HCT116 (cell line): ENCODE data around the gene KLF17. TPM values are rescaled to one million over a fixed set of nuclear protein-coding genes. Genes with fewer than 3 reads are reported as not detected.

Source experiments
- ATAC-seq: fragments of 200-7000 bp; cut with Tn5 transposase; 2 replicates; pipeline ENCODE4 v1.9.1; 2020; ENCODE audit warnings: mild to moderate bottlenecking, moderate library complexity
- BruUV-seq: library from RNA; stranded (reverse); fragments of 400-500 nt; replicated peaks from 2 replicates; lab custom pipeline; 2021; lab: Mats Ljungman, UMichigan
- CTCF ChIA-PET: fragments of 300-600 bp; sonication (Branson Sonifier 250); formaldehyde crosslinking; loops from one replicate; lab custom pipeline; 2021; ENCODE audit warnings: antibody characterized with exemption; lab: Charles Lee
- POLR2A ChIA-PET: fragments of 300-600, 350-600 bp; sonication (Branson Sonifier 250); formaldehyde crosslinking; loops from one replicate; lab custom pipeline; 2021; ENCODE audit warnings: antibody characterized with exemption; lab: Charles Lee
- RAD21 ChIA-PET, 2 experiments: fragments of 300-600 bp; sonication (Branson Sonifier 250); formaldehyde crosslinking; loops; one replicate each; lab custom pipeline; 2023; ENCODE audit warnings: low total read pairs in 2 of 2; ENCODE audit not compliant: uncharacterized antibody in 2 of 2, unreplicated experiment in 2 of 2, low non-redundant PET in 1 of 2; lab: Charles Lee
- DNase-seq: peaks from one replicate; pipeline ENCODE4 v3.0.0-alpha.2; 2010; ENCODE audit warnings: low read depth, low spot score
- H2AFZ ChIP-seq: fragments of 200-600 bp; shearing (Covaris generic), sonication (generic); 2 replicates; pipeline ENCODE4 v1.6.1; 2017; ENCODE audit warnings: low read depth, mixed run types, mixed read lengths, antibody characterized with exemption, low read length; ENCODE audit not compliant: poor library complexity, severe bottlenecking
- H3K27ac ChIP-seq: 2 replicates; pipeline ENCODE4 v1.5.1; 2012; ENCODE audit warnings: low read depth, low read length
- H3K27me3 ChIP-seq: fragments of 200-600 bp; sonication (generic); 2 replicates; pipeline ENCODE4 v1.6.1; 2016; ENCODE audit warnings: mixed run types, low read length, mixed read lengths; ENCODE audit not compliant: insufficient read depth
- H3K36me3 ChIP-seq, 2 experiments: fragments of 200-500 bp in 1 of 2; fragments of 200-600 bp in 1 of 2; sonication (Bioruptor generic) in 1 of 2; sonication (generic) in 1 of 2; 2 replicates each; pipeline versions ENCODE4 v1.5.1 to v1.6.1; 2014 to 2016; ENCODE audit warnings: low read length in 2 of 2, inconsistent platforms in 1 of 2, mixed read lengths in 1 of 2, mixed run types in 1 of 2; ENCODE audit not compliant: insufficient read depth in 2 of 2, control insufficient read depth in 1 of 2
- H3K4me1 ChIP-seq, 2 experiments: fragments of 200-600 bp in 1 of 2; sonication (generic) in 1 of 2; 2 replicates each; pipeline versions ENCODE4 v1.5.1 to v1.6.1; 2012 to 2017; ENCODE audit warnings: low read length in 2 of 2, inconsistent platforms in 1 of 2, mild to moderate bottlenecking in 1 of 2, mixed read lengths in 1 of 2, mixed run types in 1 of 2, moderate library complexity in 1 of 2; ENCODE audit not compliant: insufficient read depth in 2 of 2, control insufficient read depth in 1 of 2
- H3K4me2 ChIP-seq: fragments of 200-600 bp; sonication (generic); 2 replicates; pipeline ENCODE4 v1.6.1; 2017; ENCODE audit warnings: mixed run types, low read length, mixed read lengths
- H3K4me3 ChIP-seq, 2 experiments: fragments of 200-600 bp in 1 of 2; sonication (generic) in 1 of 2; replicated peaks in 1 of 2; 2 replicates each; pipeline ENCODE4 v1.5.1; 2011 to 2016; ENCODE audit warnings: low read length in 2 of 2, control low read depth in 1 of 2, low read depth in 1 of 2, mild to moderate bottlenecking in 1 of 2, mixed read lengths in 1 of 2, mixed run types in 1 of 2
- H3K79me2 ChIP-seq: fragments of 200-600 bp; sonication (generic); 2 replicates; pipeline ENCODE4 v1.6.1; 2017; ENCODE audit warnings: mild to moderate bottlenecking, mixed run types, low read length, moderate library complexity, mixed read lengths; ENCODE audit not compliant: insufficient read depth
- H3K9ac ChIP-seq: fragments of 200-600 bp; sonication (generic); 2 replicates; pipeline ENCODE4 v1.6.1; 2016; ENCODE audit warnings: low read length, mixed read lengths
- H3K9me2 ChIP-seq: fragments of 200-600 bp; sonication (generic), shearing (Covaris generic); 2 replicates; pipeline ENCODE4 v1.6.1; 2017; ENCODE audit warnings: mixed run types, mild to moderate bottlenecking, moderate library complexity; ENCODE audit not compliant: insufficient read depth
- H3K9me3 ChIP-seq, 2 experiments: fragments of 200-500 bp in 1 of 2; fragments of 200-600 bp in 1 of 2; sonication (Bioruptor generic) in 1 of 2; sonication (generic) in 1 of 2; 2 replicates each; pipeline ENCODE4 v1.6.1; 2014 to 2017; ENCODE audit warnings: low read length in 2 of 2, mixed read lengths in 2 of 2, inconsistent platforms in 1 of 2, low read depth in 1 of 2, mild to moderate bottlenecking in 1 of 2, mixed run types in 1 of 2, moderate library complexity in 1 of 2; ENCODE audit not compliant: control insufficient read depth in 1 of 2, insufficient read depth in 1 of 2
- H4K20me1 ChIP-seq: fragments of 200-600 bp; sonication (generic), shearing (Covaris generic); 2 replicates; pipeline ENCODE4 v1.6.1; 2017; ENCODE audit warnings: mixed run types, mild to moderate bottlenecking, moderate library complexity; ENCODE audit not compliant: insufficient read depth
- ATF3 ChIP-seq: IDR thresholded peaks from 2 replicates; pipeline ENCODE4 v1.6.1; 2012
- CBX3 ChIP-seq: IDR thresholded peaks from 2 replicates; pipeline ENCODE4 v1.6.1; 2012; ENCODE audit warnings: low read depth
- EZH2 ChIP-seq: fragments of 200-600 bp; sonication (generic); IDR thresholded peaks from 2 replicates; pipeline ENCODE4 v1.6.1; 2017; ENCODE audit warnings: antibody characterized with exemption, mixed run types
- POLR2A ChIP-seq: IDR thresholded peaks from 2 replicates; pipeline ENCODE4 v1.7.0; 2011; ENCODE audit warnings: borderline replicate concordance; ENCODE audit not compliant: insufficient read depth, insufficient read length; ENCODE audit errors: extremely low read depth
- SIN3A ChIP-seq: IDR thresholded peaks from 2 replicates; pipeline ENCODE4 v1.6.1; 2012; ENCODE audit warnings: low read depth
- SRF ChIP-seq: IDR thresholded peaks from 2 replicates; pipeline ENCODE4 v1.6.1; 2012; ENCODE audit warnings: low read depth
- TCF7L2 ChIP-seq: IDR thresholded peaks from 2 replicates; pipeline ENCODE4 v1.7.0; 2011; ENCODE audit warnings: borderline replicate concordance, inconsistent platforms; ENCODE audit not compliant: insufficient read depth, insufficient read length; ENCODE audit errors: extremely low read depth
- ZBTB33 ChIP-seq: IDR thresholded peaks from 2 replicates; pipeline ENCODE4 v1.6.1; 2011; ENCODE audit warnings: mild to moderate bottlenecking, low read length, moderate library complexity; ENCODE audit not compliant: insufficient replicate concordance; ENCODE audit errors: extremely low read depth
- ZFX ChIP-seq: fragments of 450-650 bp; IDR thresholded peaks from 2 replicates; pipeline ENCODE4 v1.6.1; 2017
- intact Hi-C: fragments of 100-400 bp; cut with micrococcal nuclease; formaldehyde crosslinking; loops from 2 replicates; pipeline ENCODE4 v1.10.0; 2022
- total RNA-seq: library from RNA; stranded (reverse); gene quantifications from one replicate; pipeline ENCODE4 v1.2.1, GENCODE V29; 2021; ENCODE audit not compliant: unreplicated experiment

The KLF17 gene
- total RNA-seq, 1 experiment from 2014 or later: not detected

- RAD21 ChIA-PET: no interaction called here
- Histone ChIP-seq H3K36me3 (no peaks in the 10 kb centered on the region), H3K4me2 (no peak overlapping the region), H3K9me2 (no peaks in the 10 kb centered on the region), H3K9ac (no peak overlapping the region), H3K4me3 (no peak overlapping the region), H3K79me2 (no peaks in the 10 kb centered on the region), H3K4me1 (peaks cover 7 to 11% of the 10 kb centered on the region in 2 experiments), H3K9me3 (no peaks in the 10 kb centered on the region), H4K20me1 (no peaks in the 10 kb centered on the region), H3K27me3 (no peaks in the 10 kb centered on the region)
- POLR2A ChIA-PET: no interaction called here
- intact Hi-C loops: no loop called here
- no TSS peak for BruUV-seq
- ATAC-seq: no peak
- CTCF ChIA-PET: no interaction called here
- TF ChIP-seq SRF: no peak
- TF ChIP-seq POLR2A: no peak
- TF ChIP-seq ATF3: no peak
- TF ChIP-seq ZBTB33: no peak
- TF ChIP-seq TCF7L2: no peak
- no peak for TF ChIP-seq EZH2
- no peak for TF ChIP-seq SIN3A
- TF ChIP-seq ZFX: no peak
- TF ChIP-seq CBX3: no peak
- TF ChIP-seq, all 23 proteins: peak for 0
- DNase-seq: no peak
- Histone ChIP-seq H3K27ac (no peak overlapping the region), H2AFZ (no peak overlapping the region)
Measured at GRCh38 chr1:44076066-44076465, 42.6 kb upstream of the KLF17 start.
